ENCODE measurements around the gene SPTBN1. TPM values are rescaled to one million over a fixed set of nuclear protein-coding genes. Genes with fewer than 3 reads are reported as not detected.
A peak's percentile ranks its signal among the peaks of the same experiment; 100 is the strongest.

SPTBN1 gene
- polyA plus RNA-seq, 4 donors = 27.1 to 195 (median 51.1) TPM

- Histone ChIP-seq H3K36me3 (ENCODE audit: control insufficient read depth in 3 of 3, insufficient read depth in 2 of 3, low read depth in 1 of 3, low read length in 3 of 3) (no peaks in the 10 kb centered on the region), H3K27me3 (ENCODE audit: control insufficient read depth in 3 of 3, insufficient read depth in 3 of 3, low read length in 3 of 3) (peaks cover 0 to 2% (median 0%) of the 10 kb centered on the region in 3 donors), H3K4me3 (ENCODE audit: low read depth in 1 of 3, low read length in 3 of 3) (no peak overlapping the region), H3K9me3 (ENCODE audit: control insufficient read depth in 2 of 2, insufficient read depth in 1 of 2, low read depth in 1 of 2, low read length in 1 of 2) (no peaks in the 10 kb centered on the region), H3K4me1 (ENCODE audit: control insufficient read depth in 3 of 3, insufficient read depth in 2 of 3, low read depth in 1 of 3, low read length in 2 of 3) (no peaks in the 10 kb centered on the region), H3K27ac (ENCODE audit: low read depth in 1 of 3, low read length in 2 of 3) (no peak overlapping the region)
- 52 to 68% (median 58%) methylated on average over 7 of the region's 7 CpGs for WGBS, 3 donors
- FAIRE-seq (no peak), DNase-seq (no peak)
Observed at GRCh38 chr2:54438271-54438670, 17.9 kb upstream of the SPTBN1 start.

GRCh38 chr2:54439582-54439981, 16.5 kb upstream of the SPTBN1 start:
- Histone ChIP-seq H3K4me1 (ENCODE audit: control insufficient read depth in 3 of 3, insufficient read depth in 2 of 3, low read depth in 1 of 3, low read length in 2 of 3) (no peaks in the 10 kb centered on the region), H3K36me3 (ENCODE audit: control insufficient read depth in 3 of 3, insufficient read depth in 2 of 3, low read depth in 1 of 3, low read length in 3 of 3) (no peaks in the 10 kb centered on the region), H3K27me3 (ENCODE audit: control insufficient read depth in 3 of 3, insufficient read depth in 3 of 3, low read length in 3 of 3) (peaks cover 0 to 2% (median 0%) of the 10 kb centered on the region in 3 donors), H3K9me3 (ENCODE audit: control insufficient read depth in 2 of 2, insufficient read depth in 1 of 2, low read depth in 1 of 2, low read length in 1 of 2) (no peaks in the 10 kb centered on the region), H3K27ac (ENCODE audit: low read depth in 1 of 3, low read length in 2 of 3) (no peak overlapping the region), H3K4me3 (ENCODE audit: low read depth in 1 of 3, low read length in 3 of 3) (no peak overlapping the region)
- DNase-seq (no peak), FAIRE-seq (no peak)
- WGBS, 3 donors = 76 to 86% (median 84%) methylated on average over 4 of the region's 4 CpGs

GRCh38 chr2:54440050-54440449, 16.1 kb upstream of the SPTBN1 start:
- FAIRE-seq (no peak), DNase-seq (no peak)
- Histone ChIP-seq H3K4me1 (ENCODE audit: control insufficient read depth in 3 of 3, insufficient read depth in 2 of 3, low read depth in 1 of 3, low read length in 2 of 3) (no peaks in the 10 kb centered on the region), H3K27me3 (ENCODE audit: control insufficient read depth in 3 of 3, insufficient read depth in 3 of 3, low read length in 3 of 3) (peaks cover 0 to 2% (median 0%) of the 10 kb centered on the region in 3 donors), H3K36me3 (ENCODE audit: control insufficient read depth in 3 of 3, insufficient read depth in 2 of 3, low read depth in 1 of 3, low read length in 3 of 3) (no peaks in the 10 kb centered on the region), H3K27ac (ENCODE audit: low read depth in 1 of 3, low read length in 2 of 3) (no peak overlapping the region), H3K4me3 (ENCODE audit: low read depth in 1 of 3, low read length in 3 of 3) (no peak overlapping the region), H3K9me3 (ENCODE audit: control insufficient read depth in 2 of 2, insufficient read depth in 1 of 2, low read depth in 1 of 2, low read length in 1 of 2) (no peaks in the 10 kb centered on the region)
- WGBS, 3 donors = 85 to 100% (median 90%) methylated on average over 2 of the region's 2 CpGs

DNA sequence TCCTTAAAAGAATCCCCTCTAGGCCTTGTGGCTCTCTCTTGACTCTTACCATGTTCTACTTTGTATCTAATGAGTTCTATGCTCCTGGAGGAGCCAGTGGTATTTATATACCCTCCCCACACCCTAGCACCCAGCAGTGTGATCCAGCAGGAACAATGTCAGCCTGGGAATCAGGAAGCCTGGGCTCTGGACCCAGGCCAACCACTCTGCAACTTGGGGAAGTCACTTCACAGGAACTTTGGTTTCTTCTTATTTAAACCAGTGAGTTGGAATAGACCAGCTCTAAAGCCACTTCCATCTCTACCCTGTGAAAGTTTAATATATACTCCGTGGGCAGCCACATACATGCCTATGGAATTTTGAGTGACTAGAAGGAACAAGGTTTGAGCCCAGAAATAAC, 11.6 kb upstream of the SPTBN1 start:
- WGBS, 3 donors = 89 to 91% (median 90%) methylated on average over 1 of the region's 1 CpG
- DNase-seq = no peak
- Histone ChIP-seq H3K4me3 (ENCODE audit: low read depth in 1 of 3, low read length in 3 of 3) (no peak overlapping the region), H3K36me3 (ENCODE audit: control insufficient read depth in 3 of 3, insufficient read depth in 2 of 3, low read depth in 1 of 3, low read length in 3 of 3) (no peaks in the 10 kb centered on the region), H3K4me1 (ENCODE audit: control insufficient read depth in 3 of 3, insufficient read depth in 2 of 3, low read depth in 1 of 3, low read length in 2 of 3) (no peaks in the 10 kb centered on the region), H3K9me3 (ENCODE audit: control insufficient read depth in 2 of 2, insufficient read depth in 1 of 2, low read depth in 1 of 2, low read length in 1 of 2) (no peaks in the 10 kb centered on the region), H3K27ac (ENCODE audit: low read depth in 1 of 3, low read length in 2 of 3) (no peak overlapping the region), H3K27me3 (ENCODE audit: control insufficient read depth in 3 of 3, insufficient read depth in 3 of 3, low read length in 3 of 3) (no peaks in the 10 kb centered on the region)
- FAIRE-seq = no peak

DNA sequence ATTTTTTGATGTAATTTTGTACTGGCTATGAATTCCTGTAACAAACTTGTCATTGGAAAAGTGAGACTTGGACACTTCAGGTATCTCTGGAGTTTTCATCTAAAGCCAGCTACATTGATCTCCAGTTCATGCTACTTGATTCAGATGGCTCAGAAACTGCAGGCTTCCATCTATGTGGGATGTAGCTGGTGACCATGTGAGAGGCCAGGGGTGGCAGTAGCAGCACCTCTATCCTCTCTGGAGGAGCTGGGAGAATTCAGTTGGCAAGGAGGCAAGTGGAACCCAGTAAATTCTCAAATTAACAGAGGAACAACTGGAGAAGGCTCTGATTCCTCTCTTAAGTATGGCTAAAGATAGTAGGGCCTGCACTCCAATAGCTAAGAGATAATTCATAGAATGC, 10.0 kb upstream of the SPTBN1 start:
- FAIRE-seq (no peak), DNase-seq (no peak)
- Histone ChIP-seq H3K9me3 (ENCODE audit: control insufficient read depth in 2 of 2, insufficient read depth in 1 of 2, low read depth in 1 of 2, low read length in 1 of 2) (no peaks in the 10 kb centered on the region), H3K36me3 (ENCODE audit: control insufficient read depth in 3 of 3, insufficient read depth in 2 of 3, low read depth in 1 of 3, low read length in 3 of 3) (no peaks in the 10 kb centered on the region), H3K27me3 (ENCODE audit: control insufficient read depth in 3 of 3, insufficient read depth in 3 of 3, low read length in 3 of 3) (no peaks in the 10 kb centered on the region), H3K27ac (ENCODE audit: low read depth in 1 of 3, low read length in 2 of 3) (no peak overlapping the region), H3K4me3 (ENCODE audit: low read depth in 1 of 3, low read length in 3 of 3) (no peak overlapping the region), H3K4me1 (ENCODE audit: control insufficient read depth in 3 of 3, insufficient read depth in 2 of 3, low read depth in 1 of 3, low read length in 2 of 3) (no peaks in the 10 kb centered on the region)

GRCh38 chr2:54446625-54447024, 9.5 kb upstream of the SPTBN1 start:
- Histone ChIP-seq H3K36me3 (ENCODE audit: control insufficient read depth in 3 of 3, insufficient read depth in 2 of 3, low read depth in 1 of 3, low read length in 3 of 3) (no peaks in the 10 kb centered on the region), H3K9me3 (ENCODE audit: control insufficient read depth in 2 of 2, insufficient read depth in 1 of 2, low read depth in 1 of 2, low read length in 1 of 2) (no peaks in the 10 kb centered on the region), H3K27ac (ENCODE audit: low read depth in 1 of 3, low read length in 2 of 3) (no peak overlapping the region), H3K4me1 (ENCODE audit: control insufficient read depth in 3 of 3, insufficient read depth in 2 of 3, low read depth in 1 of 3, low read length in 2 of 3) (no peaks in the 10 kb centered on the region), H3K4me3 (ENCODE audit: low read depth in 1 of 3, low read length in 3 of 3) (no peak overlapping the region), H3K27me3 (ENCODE audit: control insufficient read depth in 3 of 3, insufficient read depth in 3 of 3, low read length in 3 of 3) (no peaks in the 10 kb centered on the region)
- WGBS, 3 donors = 47 to 57% (median 56%) methylated on average over 2 of the region's 2 CpGs
- DNase-seq = no peak
- no peak for FAIRE-seq

GRCh38 chr2:54454548-54455130, 1.5 kb upstream of the SPTBN1 start:
- Histone ChIP-seq H3K4me1 (ENCODE audit: control insufficient read depth in 3 of 3, insufficient read depth in 2 of 3, low read depth in 1 of 3, low read length in 2 of 3) (peaks cover 0 to 5% (median 4%) of the 10 kb centered on the region in 3 donors), H3K9me3 (ENCODE audit: control insufficient read depth in 2 of 2, insufficient read depth in 1 of 2, low read depth in 1 of 2, low read length in 1 of 2) (no peaks in the 10 kb centered on the region), H3K4me3 (ENCODE audit: low read depth in 1 of 3, low read length in 3 of 3) (no peak overlapping the region), H3K36me3 (ENCODE audit: control insufficient read depth in 3 of 3, insufficient read depth in 2 of 3, low read depth in 1 of 3, low read length in 3 of 3) (no peaks in the 10 kb centered on the region), H3K27ac (ENCODE audit: low read depth in 1 of 3, low read length in 2 of 3) (no peak overlapping the region), H3K27me3 (ENCODE audit: control insufficient read depth in 3 of 3, insufficient read depth in 3 of 3, low read length in 3 of 3) (peaks cover 6 to 26% (median 7%) of the 10 kb centered on the region in 3 donors)
- WGBS, 3 donors = 21 to 46% (median 32%) methylated on average over 4 of the region's 4 CpGs
- FAIRE-seq = no peak
- no peak for DNase-seq

GRCh38 chr2:54455131-54455562, 980 bp upstream of the SPTBN1 start:
- WGBS, 3 donors = 8 to 9% (median 8%) methylated on average over 19 to 20 of the region's 20 CpGs
- DNase-seq (peak in 1 of 2 donors; percentile 25), FAIRE-seq (no peak)
- H3K27me3 ChIP-seq (ENCODE audit: control insufficient read depth in 3 of 3, insufficient read depth in 3 of 3, low read length in 3 of 3) = peaks cover 6 to 26% (median 7%) of the 10 kb centered on the region in 3 donors
- peak overlapping the region in 2 of 3 donors; percentile 38 to 73 for H3K4me3 ChIP-seq (ENCODE audit: low read depth in 1 of 3, low read length in 3 of 3)
- no peaks in the 10 kb centered on the region for H3K36me3 ChIP-seq (ENCODE audit: control insufficient read depth in 3 of 3, insufficient read depth in 2 of 3, low read depth in 1 of 3, low read length in 3 of 3)
- peak overlapping the region in 2 of 3 donors; percentile 81 to 89 for H3K27ac ChIP-seq (ENCODE audit: low read depth in 1 of 3, low read length in 2 of 3)
- no peaks in the 10 kb centered on the region for H3K9me3 ChIP-seq (ENCODE audit: control insufficient read depth in 2 of 2, insufficient read depth in 1 of 2, low read depth in 1 of 2, low read length in 1 of 2)
- peaks cover 0 to 5% (median 4%) of the 10 kb centered on the region in 3 donors for H3K4me1 ChIP-seq (ENCODE audit: control insufficient read depth in 3 of 3, insufficient read depth in 2 of 3, low read depth in 1 of 3, low read length in 2 of 3)

GRCh38 chr2:54456362-54456611, 160 bp downstream of the SPTBN1 start:
- H3K27ac ChIP-seq (ENCODE audit: low read depth in 1 of 3, low read length in 2 of 3) = peak overlapping the region in 2 of 3 donors; percentile 28 to 81
- peak overlapping the region; percentile 53 to 67 (median 62) for H3K4me3 ChIP-seq (ENCODE audit: low read depth in 1 of 3, low read length in 3 of 3)
- H3K4me1 ChIP-seq (ENCODE audit: control insufficient read depth in 3 of 3, insufficient read depth in 2 of 3, low read depth in 1 of 3, low read length in 2 of 3) = peaks cover 0 to 5% (median 4%) of the 10 kb centered on the region in 3 donors
- H3K36me3 ChIP-seq (ENCODE audit: control insufficient read depth in 3 of 3, insufficient read depth in 2 of 3, low read depth in 1 of 3, low read length in 3 of 3) = no peaks in the 10 kb centered on the region
- no peaks in the 10 kb centered on the region for H3K9me3 ChIP-seq (ENCODE audit: control insufficient read depth in 2 of 2, insufficient read depth in 1 of 2, low read depth in 1 of 2, low read length in 1 of 2)
- H3K27me3 ChIP-seq (ENCODE audit: control insufficient read depth in 3 of 3, insufficient read depth in 3 of 3, low read length in 3 of 3) = peaks cover 6 to 32% (median 7%) of the 10 kb centered on the region in 3 donors
- WGBS, 3 donors = 0 to 1% (median 1%) methylated on average over 9 to 30 of the region's 30 CpGs
- no peak for DNase-seq
- FAIRE-seq = no peak

All from small intestine (tissue), 7 donors.